Activated naive CD8-positive, alpha-beta T cell (primary cell): Measurements from ENCODE around the gene NONO.
"Not testable (repeated sequence)": the region's sequence is repeated elsewhere in the genome, so short reads cannot be mapped to it uniquely, and the experiment has no call there.

Experiments
- H3K27ac Mint-ChIP-seq: one replicate; pipeline ENCODE4 v1.8.0; 2021; ENCODE audit warnings: mixed read lengths
- H3K27me3 Mint-ChIP-seq: one replicate; pipeline ENCODE4 v1.8.0; 2021; ENCODE audit warnings: mixed read lengths
- H3K36me3 Mint-ChIP-seq: one replicate; pipeline ENCODE4 v1.8.0; 2021; ENCODE audit warnings: mixed read lengths
- H3K4me1 Mint-ChIP-seq: one replicate; pipeline ENCODE4 v1.8.0; 2021; ENCODE audit warnings: low read depth, mixed read lengths
- H3K4me3 Mint-ChIP-seq: one replicate; pipeline ENCODE4 v1.8.0; 2021; ENCODE audit warnings: mild to moderate bottlenecking, mixed read lengths
- H3K9me3 Mint-ChIP-seq: one replicate; pipeline ENCODE4 v1.8.0; 2021; ENCODE audit warnings: low read depth, mixed read lengths

Gene NONO

DNA sequence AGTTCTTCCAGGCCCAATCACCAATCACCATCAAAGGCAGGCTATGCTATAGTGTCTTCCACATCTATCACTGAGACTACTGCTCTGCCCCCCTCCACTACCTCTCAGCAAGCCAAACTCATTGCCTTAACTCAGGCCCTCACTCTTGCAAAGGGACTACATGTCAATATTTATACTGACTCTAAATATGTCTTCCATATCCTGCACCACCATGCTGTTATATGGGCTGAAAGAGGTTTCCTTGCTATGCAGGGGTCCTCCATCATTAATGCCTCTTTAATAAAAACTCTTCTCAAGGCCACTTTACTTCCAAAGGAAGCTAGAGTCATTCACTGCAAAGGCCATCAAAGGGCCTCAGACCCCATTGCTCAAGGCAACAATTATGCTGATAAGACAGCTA lies 14.8 kb upstream of the NONO start:
- H3K27me3 Mint-ChIP-seq, H3K4me1 Mint-ChIP-seq, H3K36me3 Mint-ChIP-seq, H3K9me3 Mint-ChIP-seq, H3K4me3 Mint-ChIP-seq, H3K27ac Mint-ChIP-seq: not testable (repeated sequence)

GRCh38 chrX:71269801-71270395 lies 13.5 kb upstream of the NONO start:
- H3K27me3 Mint-ChIP-seq, result no peaks in the 10 kb centered on the region
- no peaks in the 10 kb centered on the region for H3K9me3 Mint-ChIP-seq
- H3K27ac Mint-ChIP-seq, result no peak overlapping the region
- H3K4me3 Mint-ChIP-seq, result no peak overlapping the region
- no peaks in the 10 kb centered on the region for H3K4me1 Mint-ChIP-seq
- H3K36me3 Mint-ChIP-seq, result peaks cover 4% of the 10 kb centered on the region

- H3K36me3 Mint-ChIP-seq, H3K4me1 Mint-ChIP-seq, H3K9me3 Mint-ChIP-seq, H3K4me3 Mint-ChIP-seq, H3K27ac Mint-ChIP-seq, H3K27me3 Mint-ChIP-seq: not testable (repeated sequence)
Measured at GRCh38 chrX:71272313-71272712, 11.1 kb upstream of the NONO start.

GRCh38 chrX:71281300-71281699 lies 2.1 kb upstream of the NONO start:
- H3K36me3 Mint-ChIP-seq, H3K4me3 Mint-ChIP-seq, H3K9me3 Mint-ChIP-seq, H3K4me1 Mint-ChIP-seq, H3K27ac Mint-ChIP-seq, H3K27me3 Mint-ChIP-seq: not testable (repeated sequence)

GRCh38 chrX:71282514-71283402 lies 677 bp upstream of the NONO start:
- peaks cover 7% of the 10 kb centered on the region for H3K36me3 Mint-ChIP-seq
- H3K27ac Mint-ChIP-seq, result peak overlapping the region; percentile 100
- H3K27me3 Mint-ChIP-seq, result no peaks in the 10 kb centered on the region
- no peaks in the 10 kb centered on the region for H3K9me3 Mint-ChIP-seq
- peaks cover 16% of the 10 kb centered on the region for H3K4me1 Mint-ChIP-seq
- H3K4me3 Mint-ChIP-seq, result peak overlapping the region; percentile 98

DNA sequence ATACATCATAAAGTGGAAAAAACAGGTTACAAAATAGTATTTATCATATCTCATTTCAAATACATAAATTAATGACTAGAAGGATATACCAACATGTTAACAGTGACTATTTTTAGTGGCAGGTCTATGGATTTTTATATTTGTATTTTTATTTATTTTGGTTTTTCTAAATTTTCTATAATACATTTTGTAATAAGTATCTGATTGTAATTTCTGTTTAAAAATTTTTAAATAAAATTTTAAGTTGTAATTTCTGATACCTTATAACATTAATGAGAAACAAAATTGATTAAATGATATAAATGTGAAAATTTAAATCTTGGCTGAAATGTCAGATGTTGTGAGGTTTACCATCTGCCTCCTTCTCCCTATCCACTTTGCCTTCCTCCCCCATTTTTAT lies 2.5 kb downstream of the NONO start:
- Mint-ChIP-seq H3K27me3 (no peaks in the 10 kb centered on the region), H3K9me3 (no peaks in the 10 kb centered on the region), H3K4me1 (peaks cover 25% of the 10 kb centered on the region), H3K4me3 (peak overlapping the region; percentile 98), H3K27ac (no peak overlapping the region), H3K36me3 (peaks cover 6% of the 10 kb centered on the region)

DNA sequence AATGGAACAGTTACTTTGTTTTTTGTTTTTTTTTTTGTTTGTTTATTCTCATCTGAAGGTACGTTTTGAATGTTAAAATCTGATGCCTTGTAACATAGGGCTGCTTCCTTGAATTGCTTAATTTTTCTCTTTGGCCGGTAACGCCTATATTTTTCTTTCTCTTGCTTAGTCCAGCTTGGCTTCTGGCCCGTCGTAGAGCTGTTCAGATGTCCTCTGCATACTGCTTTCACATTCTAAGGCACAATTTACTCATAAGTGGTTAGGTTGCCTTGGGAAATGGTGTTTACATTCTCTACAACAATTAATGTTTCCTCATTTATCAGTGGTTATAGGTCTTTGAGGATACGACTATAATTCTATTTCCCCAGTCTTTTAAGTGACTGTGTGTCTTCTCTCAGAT lies 7.9 kb downstream of the NONO start:
- H3K4me3 Mint-ChIP-seq, result no peak overlapping the region
- no peaks in the 10 kb centered on the region for H3K9me3 Mint-ChIP-seq
- H3K4me1 Mint-ChIP-seq, result peaks cover 22% of the 10 kb centered on the region
- H3K27me3 Mint-ChIP-seq, result no peaks in the 10 kb centered on the region
- peaks cover 4% of the 10 kb centered on the region for H3K36me3 Mint-ChIP-seq
- peak overlapping the region; percentile 28 for H3K27ac Mint-ChIP-seq

DNA sequence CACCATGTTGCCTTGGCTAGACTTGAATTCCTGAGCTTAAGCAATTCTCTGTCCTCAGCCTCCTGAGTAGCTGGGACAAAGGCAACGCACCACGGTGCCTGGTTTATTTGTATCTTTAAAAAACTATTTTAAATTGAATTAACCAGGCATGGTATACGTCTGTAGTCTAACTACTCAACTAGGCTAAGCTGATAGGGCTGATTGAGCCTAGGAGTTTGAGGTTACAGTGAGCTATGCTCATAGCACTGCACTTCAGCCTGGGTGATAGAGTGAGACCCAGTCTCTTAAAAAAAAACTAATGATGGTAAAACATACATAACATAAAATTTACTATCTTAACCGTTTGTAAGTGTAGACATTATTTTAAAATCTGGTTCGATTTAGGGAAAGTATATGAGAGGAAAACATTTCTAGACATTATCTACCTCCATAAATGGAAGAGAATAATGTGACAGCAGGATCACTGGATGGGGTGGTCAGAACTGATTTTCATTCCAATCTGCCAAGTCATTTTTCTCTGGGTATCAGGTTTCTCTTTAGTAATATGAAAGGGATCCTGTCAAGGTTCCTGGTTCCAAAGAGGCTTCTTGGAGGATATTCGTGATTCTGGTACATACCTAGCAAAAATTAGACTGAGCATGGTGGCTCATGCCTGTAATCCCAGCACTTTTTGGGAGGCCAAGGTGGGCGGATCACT lies 9.4 kb downstream of the NONO start:
- Mint-ChIP-seq H3K36me3 (peaks cover 4% of the 10 kb centered on the region), H3K27ac (no peak overlapping the region), H3K9me3 (no peaks in the 10 kb centered on the region), H3K4me1 (peaks cover 15% of the 10 kb centered on the region), H3K4me3 (no peak overlapping the region), H3K27me3 (no peaks in the 10 kb centered on the region)

DNA sequence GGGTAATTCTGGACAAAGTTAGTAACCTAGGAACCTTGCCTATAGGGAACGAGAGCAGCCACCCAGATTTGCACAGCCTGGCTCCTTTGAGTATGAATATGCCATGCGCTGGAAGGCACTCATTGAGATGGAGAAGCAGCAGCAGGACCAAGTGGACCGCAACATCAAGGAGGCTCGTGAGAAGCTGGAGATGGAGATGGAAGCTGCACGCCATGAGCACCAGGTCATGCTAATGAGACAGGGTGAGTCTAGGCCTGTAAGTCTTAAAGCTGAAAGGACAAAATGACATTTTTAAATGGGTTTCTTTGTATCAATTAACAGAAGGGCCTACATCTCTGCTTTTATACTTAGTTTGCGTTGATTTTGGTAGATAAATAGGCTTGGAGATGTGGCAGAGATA lies 13.4 kb downstream of the NONO start:
- Mint-ChIP-seq H3K9me3 (no peaks in the 10 kb centered on the region), H3K4me1 (peaks cover 6% of the 10 kb centered on the region), H3K27me3 (no peaks in the 10 kb centered on the region), H3K4me3 (no peak overlapping the region), H3K27ac (no peak overlapping the region), H3K36me3 (peaks cover 2% of the 10 kb centered on the region)

DNA sequence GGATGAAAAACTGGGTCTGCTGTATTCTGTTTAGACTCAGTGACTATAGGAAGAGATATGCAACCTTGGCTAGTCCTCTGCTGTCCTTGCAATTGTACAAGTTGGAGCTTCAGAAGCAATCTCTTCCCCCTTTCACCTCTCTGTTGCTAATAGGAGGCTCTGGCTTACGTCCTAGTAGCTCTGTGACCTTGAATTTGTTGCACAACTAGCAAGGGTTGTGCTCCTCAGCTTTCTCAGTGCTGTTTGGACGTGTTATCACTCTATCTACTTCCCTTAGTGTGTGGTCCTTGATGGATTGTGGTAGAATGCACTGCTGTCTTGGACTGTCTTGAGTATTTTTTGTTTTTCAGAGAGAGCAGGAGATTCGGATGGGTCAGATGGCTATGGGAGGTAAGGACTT lies 14.7 kb downstream of the NONO start:
- H3K27me3 Mint-ChIP-seq, result no peaks in the 10 kb centered on the region
- H3K9me3 Mint-ChIP-seq, result no peaks in the 10 kb centered on the region
- peaks cover 12% of the 10 kb centered on the region for H3K4me1 Mint-ChIP-seq
- H3K36me3 Mint-ChIP-seq, result peaks cover 2% of the 10 kb centered on the region
- H3K4me3 Mint-ChIP-seq, result no peak overlapping the region
- H3K27ac Mint-ChIP-seq, result no peak overlapping the region

GRCh38 chrX:71300064-71300463 lies 16.6 kb downstream of the NONO start:
- H3K27ac Mint-ChIP-seq, H3K36me3 Mint-ChIP-seq, H3K4me3 Mint-ChIP-seq, H3K27me3 Mint-ChIP-seq, H3K9me3 Mint-ChIP-seq: not testable (repeated sequence)
- peaks cover 11% of the 10 kb centered on the region for H3K4me1 Mint-ChIP-seq

- H3K9me3 Mint-ChIP-seq, H3K4me3 Mint-ChIP-seq, H3K27me3 Mint-ChIP-seq, H3K36me3 Mint-ChIP-seq, H3K27ac Mint-ChIP-seq: not testable (repeated sequence)
- peaks cover 11% of the 10 kb centered on the region for H3K4me1 Mint-ChIP-seq
Measured at GRCh38 chrX:71300495-71300894, 17.1 kb downstream of the NONO start.

DNA sequence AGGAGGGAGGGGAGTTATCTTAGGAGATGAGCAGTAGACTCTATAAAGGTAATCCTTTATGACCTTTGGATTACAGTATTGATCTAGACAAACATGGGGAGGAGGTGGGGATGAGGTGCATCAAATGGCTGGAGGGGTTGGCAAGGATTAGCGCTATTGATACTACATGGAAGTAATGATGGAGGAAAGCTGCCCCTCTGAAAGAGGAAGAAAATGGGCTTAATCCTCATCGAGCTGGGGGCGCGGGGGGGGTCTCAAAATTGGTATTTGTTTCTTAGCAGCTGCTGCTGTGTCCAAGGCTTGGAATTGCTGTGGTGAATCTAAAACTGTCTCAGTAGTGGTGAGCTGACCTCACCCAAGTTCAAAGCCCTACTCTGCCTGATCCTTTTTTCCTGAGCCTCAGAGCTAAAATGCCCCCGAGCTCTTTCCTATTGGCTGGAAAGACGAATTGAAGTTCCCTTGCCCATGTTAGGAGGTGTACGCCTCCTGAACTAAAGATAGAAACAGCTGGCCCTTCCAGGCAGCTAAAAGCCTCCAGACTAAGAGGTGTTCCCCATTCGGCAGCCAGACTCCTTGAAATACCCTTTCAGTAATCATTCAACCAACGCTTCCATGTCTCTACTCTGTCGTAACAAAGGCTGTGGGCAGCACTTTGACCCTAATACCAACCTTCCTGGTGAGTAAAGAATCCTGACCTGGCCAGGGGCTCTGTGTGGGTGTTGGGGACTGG lies 17.9 kb downstream of the NONO start, which contains the start of gene ITGB1BP2:
Gene ITGB1BP2 (plus strand): TSS at position 556 of the 730 bp plus-strand sequence. CDS start 57 bp downstream, at position 613.
- H3K36me3 Mint-ChIP-seq, result peaks cover 8% of the 10 kb centered on the region
- no peaks in the 10 kb centered on the region for H3K27me3 Mint-ChIP-seq
- H3K27ac Mint-ChIP-seq, result peak within 1 kb of the TSS; percentile 58
- H3K9me3 Mint-ChIP-seq, result no peaks in the 10 kb centered on the region
- H3K4me3 Mint-ChIP-seq, result no peak within 1 kb of the TSS
- peaks cover 11% of the 10 kb centered on the region for H3K4me1 Mint-ChIP-seq

DNA sequence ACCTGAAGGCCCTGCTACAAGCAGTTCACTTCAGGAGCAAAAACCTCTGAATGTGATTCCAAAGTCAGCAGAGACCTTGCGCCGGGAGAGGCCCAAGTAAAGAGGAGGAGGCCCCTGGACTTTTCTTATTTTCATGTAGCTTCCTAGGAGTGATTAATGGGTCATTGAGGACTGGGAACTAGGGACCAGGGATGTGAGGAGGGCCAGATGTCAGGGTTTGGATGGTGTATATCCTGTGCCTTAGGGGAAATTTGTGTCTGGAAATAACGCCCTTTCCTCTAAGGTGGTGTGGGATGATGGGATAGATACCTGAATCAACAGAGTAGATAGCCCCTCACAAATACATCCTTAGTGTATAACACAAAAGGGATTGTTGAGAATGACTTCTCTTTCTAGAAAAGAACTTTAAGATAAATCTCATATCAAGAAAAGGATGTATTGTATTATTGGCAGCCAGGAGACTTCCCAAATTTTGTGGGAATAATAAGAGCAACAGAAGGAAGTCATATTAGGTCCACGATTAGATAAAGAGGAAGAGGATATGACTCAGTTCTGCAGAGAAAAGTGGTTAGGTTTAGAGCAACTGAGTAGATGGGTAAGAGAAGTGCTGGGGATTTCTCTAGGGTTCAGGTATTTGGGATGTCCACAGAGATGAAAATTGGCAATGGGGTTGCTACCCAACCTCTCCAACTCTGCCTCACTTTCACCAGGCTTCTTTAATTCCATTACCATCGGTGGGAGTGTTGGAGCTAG lies 19.2 kb downstream of the NONO start:
- H3K9me3 Mint-ChIP-seq, result no peaks in the 10 kb centered on the region
- H3K4me1 Mint-ChIP-seq, result peaks cover 11% of the 10 kb centered on the region
- peak overlapping the region; percentile 58 for H3K27ac Mint-ChIP-seq
- H3K4me3 Mint-ChIP-seq, result peak overlapping the region; percentile 47
- peaks cover 8% of the 10 kb centered on the region for H3K36me3 Mint-ChIP-seq
- no peaks in the 10 kb centered on the region for H3K27me3 Mint-ChIP-seq
